OCI-LY7 (cell line): Measurements from ENCODE around the gene RPL39.

Experiments used
- EZH2phosphoT487 ChIP-seq: fragments of 200-600 bp; sonication (generic); IDR thresholded peaks from 2 replicates; pipeline ENCODE4 v1.6.1; 2018; ENCODE audit warnings: low read depth, borderline replicate concordance, mild to moderate bottlenecking, mixed run types, antibody characterized with exemption, low read length, moderate library complexity, mixed read lengths
- TF ChIP-seq, protein P1 (sequence below): fragments of 200-600 bp; sonication (generic); conservative IDR thresholded peaks from 2 replicates; pipeline ENCODE4 v1.5.1; 2014; ENCODE audit warnings: mild to moderate bottlenecking, antibody characterized with exemption, low read length, moderate library complexity, mixed read lengths

DNA sequence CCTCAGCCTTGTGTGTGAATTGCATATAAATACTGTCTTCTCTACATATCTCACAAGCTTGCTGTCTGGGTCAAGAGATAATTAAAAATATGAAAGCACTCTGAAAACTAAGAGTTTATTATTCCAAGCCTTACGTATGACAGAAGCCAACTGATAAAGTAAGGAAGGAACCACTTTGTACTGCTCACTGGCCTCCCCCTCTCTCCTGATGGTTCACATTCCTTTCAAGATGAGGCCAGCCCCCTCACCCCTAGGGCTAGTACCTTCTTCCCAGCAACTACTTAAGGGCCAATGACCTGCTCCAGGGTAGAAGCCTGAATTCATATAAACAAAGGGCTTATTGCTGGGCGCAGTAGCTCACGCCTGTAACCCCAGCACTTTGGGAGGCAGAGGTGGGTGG, 38.4 kb downstream of the RPL39 start:
- TF ChIP-seq, protein P1, sequence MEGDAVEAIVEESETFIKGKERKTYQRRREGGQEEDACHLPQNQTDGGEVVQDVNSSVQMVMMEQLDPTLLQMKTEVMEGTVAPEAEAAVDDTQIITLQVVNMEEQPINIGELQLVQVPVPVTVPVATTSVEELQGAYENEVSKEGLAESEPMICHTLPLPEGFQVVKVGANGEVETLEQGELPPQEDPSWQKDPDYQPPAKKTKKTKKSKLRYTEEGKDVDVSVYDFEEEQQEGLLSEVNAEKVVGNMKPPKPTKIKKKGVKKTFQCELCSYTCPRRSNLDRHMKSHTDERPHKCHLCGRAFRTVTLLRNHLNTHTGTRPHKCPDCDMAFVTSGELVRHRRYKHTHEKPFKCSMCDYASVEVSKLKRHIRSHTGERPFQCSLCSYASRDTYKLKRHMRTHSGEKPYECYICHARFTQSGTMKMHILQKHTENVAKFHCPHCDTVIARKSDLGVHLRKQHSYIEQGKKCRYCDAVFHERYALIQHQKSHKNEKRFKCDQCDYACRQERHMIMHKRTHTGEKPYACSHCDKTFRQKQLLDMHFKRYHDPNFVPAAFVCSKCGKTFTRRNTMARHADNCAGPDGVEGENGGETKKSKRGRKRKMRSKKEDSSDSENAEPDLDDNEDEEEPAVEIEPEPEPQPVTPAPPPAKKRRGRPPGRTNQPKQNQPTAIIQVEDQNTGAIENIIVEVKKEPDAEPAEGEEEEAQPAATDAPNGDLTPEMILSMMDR = no peak
- TF ChIP-seq EZH2phosphoT487 = no peak
